HG03039 (cell line): ENCODE data around the gene KLF9.
A peak's percentile ranks its signal among the peaks of the same experiment; 100 is the strongest.
"Not testable (repeated sequence)": the region's sequence is repeated elsewhere in the genome, so short reads cannot be mapped to it uniquely, and the experiment has no call there.

Experiments
- ATAC-seq: cut with Tn5 transposase; IDR thresholded peaks from one replicate; pipeline ENCODE4 v1.9.1; 2021; ENCODE audit warnings: mild to moderate bottlenecking, moderate library complexity; ENCODE audit not compliant: unreplicated experiment

The KLF9 gene

DNA sequence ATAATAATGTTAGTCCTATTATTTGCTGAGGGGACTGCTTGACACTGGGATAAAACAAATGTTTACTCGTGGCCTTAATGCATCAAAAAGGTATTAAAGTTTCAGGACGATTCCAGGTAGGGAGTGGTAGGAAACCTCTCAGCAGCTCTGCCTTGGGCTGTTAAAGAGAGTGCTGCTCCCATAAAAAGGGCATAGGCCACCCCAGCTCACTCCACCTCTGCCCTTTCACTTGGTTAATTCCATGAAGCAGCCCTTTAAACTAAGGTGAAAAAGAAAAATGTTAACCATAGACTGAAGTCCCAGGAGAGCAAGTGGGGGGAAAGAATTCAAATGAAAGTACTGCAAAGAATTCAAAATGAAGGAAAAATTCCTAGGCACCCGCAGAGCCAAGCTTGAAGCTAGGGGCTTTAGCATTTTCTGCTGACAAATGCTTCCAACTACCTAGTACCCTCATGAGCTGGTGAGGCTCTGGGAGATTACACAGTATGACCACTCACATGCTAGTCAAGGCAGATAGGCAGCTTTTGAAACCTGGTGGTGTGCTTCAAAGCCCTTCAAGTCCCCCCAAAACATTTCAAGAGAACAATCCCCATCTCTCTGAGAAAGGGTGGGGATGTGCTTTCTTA, 8.5 kb downstream of the KLF9 start:
- peak; percentile 21 for ATAC-seq

GRCh38 chr9:70404261-70404660, 10.2 kb downstream of the KLF9 start:
- ATAC-seq: no peak

DNA sequence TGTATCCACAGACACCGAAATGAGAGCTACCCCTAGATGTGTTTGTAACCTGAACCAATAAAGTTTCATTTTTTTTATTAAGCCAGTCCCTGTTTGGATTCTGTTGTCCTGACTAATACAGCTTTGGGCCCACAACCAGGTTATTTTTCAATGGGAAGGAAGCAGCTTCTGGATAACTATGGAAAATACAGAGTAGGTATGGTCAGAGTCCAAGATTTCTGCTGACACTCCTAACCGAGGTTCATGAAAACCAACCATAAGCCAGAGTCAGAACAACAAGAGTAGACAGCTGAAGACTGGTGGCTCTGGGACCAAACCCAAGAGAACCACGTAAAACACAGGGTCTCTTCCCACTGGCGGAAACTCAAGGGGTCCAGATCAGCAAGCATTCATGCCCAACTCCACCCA, 10.8 kb downstream of the KLF9 start:
- ATAC-seq: no peak

DNA sequence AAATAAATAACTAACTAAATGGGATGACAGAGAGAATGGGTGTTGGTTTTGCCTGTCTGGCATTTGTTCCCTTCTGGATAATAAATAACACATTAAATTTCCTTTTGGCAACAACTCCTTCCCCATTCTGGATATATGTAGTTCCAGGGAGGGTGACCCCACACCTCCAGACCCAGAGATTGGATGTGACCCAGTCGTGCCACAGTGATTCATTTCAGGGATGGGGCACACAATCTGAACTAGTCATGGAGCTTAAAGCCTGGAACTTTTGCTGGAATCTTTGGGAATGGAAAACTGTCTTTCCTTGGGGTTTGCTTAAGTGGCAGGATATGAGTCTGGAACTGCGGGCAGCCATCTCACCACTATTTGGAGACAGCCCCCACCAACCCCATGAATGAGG, 11.3 kb downstream of the KLF9 start:
- ATAC-seq: no peak

DNA sequence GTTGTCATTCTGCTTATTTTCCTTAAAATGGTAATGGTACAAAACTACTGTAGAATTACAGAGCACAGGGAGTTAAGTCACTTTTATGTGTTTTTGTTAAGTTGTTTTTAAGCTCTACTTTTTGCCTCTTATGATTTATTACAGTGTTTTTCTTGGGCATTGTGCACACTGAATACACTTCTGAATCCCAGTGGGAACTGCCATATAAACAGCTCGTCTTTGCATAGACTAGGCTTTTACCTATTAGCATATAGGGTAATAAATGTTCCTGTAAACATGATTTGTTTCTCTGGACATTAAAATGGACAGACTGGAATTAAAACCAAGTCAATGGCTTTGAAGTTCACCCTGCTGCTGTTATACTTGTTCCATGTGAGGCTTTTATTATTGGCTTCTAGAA, 12.2 kb downstream of the KLF9 start:
- ATAC-seq: no peak

GRCh38 chr9:70401241-70401640, 13.2 kb downstream of the KLF9 start:
- not testable (repeated sequence) for ATAC-seq

GRCh38 chr9:70400107-70400892, 14.2 kb downstream of the KLF9 start:
- ATAC-seq: no peak

GRCh38 chr9:70399141-70399540, 15.3 kb downstream of the KLF9 start:
- no peak for ATAC-seq

DNA sequence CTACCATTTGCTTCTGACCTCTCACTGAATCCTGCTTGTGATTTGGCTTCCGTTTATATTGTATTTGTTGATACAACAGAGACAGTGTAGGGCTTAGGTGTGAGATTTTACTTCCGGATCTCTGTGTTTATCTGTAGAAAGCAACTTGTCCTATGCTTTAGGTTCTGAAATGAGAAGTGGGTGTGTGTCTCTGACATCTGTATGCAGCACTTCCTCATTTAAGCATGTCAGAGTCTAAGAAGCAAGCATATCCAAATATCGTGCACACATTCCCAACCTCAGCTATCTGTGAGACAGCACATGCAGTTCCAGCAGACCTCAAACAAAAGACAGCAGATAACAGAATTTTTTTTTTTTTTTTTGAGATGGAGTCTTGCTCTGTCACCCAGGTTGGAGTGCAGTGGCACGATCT, 16.3 kb downstream of the KLF9 start:
- ATAC-seq: peak; percentile 98

DNA sequence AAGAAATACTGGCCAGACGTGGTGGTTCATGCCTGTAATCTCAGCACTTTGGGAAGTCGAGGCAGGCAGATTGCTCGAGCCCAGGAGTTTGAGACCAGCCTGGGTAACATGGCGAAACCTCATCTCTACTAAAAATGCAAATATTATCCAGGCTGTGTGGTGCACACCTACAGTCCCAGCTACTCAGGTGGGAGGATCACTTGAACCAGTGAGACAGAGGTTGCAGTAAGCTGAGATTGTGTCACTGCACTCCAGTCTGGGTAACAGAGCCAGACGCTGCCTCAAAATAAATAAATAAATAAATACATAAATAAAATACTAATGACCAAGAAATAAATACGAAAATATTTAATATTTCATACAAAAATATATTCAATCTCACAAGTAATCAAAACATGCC, 18.8 kb downstream of the KLF9 start:
- no peak for ATAC-seq

DNA sequence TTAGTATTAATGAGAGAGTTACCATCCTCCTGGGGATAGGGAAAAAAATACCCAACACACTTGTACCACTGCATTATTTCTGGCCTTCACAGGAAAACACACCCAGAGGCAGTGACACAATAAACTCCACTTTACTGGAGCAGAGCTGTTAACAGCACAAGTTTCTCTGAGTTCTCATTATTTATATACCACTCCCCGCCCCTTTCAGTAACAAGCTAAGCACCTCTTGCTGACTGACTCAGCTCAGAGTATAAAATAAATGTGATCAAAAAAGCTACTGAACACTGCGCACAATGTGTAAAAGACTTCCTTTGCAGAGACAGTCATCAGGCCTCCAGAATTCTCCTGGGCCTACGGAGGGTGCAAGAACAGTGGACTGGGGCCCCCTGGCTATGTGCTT, 21.6 kb downstream of the KLF9 start:
- ATAC-seq: no peak

- no peak for ATAC-seq
Observed at GRCh38 chr9:70392189-70392588, 22.3 kb downstream of the KLF9 start.

- ATAC-seq: no peak
Observed at GRCh38 chr9:70390933-70391341, 23.5 kb downstream of the KLF9 start.

DNA sequence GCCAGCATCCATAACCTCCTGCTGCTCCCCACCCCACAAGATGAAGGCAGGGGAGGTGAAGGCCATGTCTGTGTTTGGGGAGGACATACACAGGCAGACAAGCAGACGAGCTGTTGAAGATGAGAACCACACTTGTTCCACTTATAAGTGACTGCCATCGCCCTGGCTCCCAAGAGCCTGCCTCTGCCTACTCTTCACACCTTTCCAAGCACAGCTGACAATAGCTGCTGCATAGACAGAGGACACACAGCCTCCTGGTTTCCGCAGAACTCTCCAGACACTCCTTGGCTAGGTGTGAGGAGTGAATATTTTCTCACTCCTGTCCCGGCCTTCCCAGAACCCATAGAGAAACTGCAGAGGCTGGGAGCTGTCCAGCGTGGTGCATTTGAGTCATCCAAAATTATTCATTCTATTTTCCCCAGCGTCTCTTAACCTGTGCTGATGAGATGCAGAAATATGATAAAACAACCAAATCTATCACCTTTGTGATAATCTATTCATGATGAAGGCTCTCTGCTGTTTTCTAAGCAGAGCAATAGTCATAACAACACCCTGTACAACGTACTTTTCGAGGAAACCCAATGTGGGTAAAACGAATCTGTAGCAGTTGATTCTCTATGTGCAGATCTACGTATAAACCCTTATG, 24.7 kb downstream of the KLF9 start:
- no peak for ATAC-seq

DNA sequence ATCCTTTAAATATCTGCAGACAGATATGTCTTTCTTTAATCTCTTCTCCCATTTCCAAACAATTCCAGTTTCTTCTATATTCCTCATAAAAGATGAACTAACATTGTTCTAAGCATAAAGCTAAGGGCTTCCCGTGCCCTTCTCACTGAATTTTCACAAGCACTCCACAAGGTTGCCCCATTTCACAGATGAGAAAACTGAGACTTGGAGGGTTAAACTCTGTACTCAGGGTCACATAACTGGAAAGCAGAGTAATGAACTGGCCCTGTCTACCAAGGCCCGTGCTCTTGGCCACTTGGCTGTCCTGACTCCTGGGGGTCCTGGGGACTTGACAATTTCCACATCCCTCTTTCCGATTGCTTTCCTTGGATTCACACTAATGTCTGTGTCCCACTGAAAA, 25.3 kb downstream of the KLF9 start:
- ATAC-seq: no peak

DNA sequence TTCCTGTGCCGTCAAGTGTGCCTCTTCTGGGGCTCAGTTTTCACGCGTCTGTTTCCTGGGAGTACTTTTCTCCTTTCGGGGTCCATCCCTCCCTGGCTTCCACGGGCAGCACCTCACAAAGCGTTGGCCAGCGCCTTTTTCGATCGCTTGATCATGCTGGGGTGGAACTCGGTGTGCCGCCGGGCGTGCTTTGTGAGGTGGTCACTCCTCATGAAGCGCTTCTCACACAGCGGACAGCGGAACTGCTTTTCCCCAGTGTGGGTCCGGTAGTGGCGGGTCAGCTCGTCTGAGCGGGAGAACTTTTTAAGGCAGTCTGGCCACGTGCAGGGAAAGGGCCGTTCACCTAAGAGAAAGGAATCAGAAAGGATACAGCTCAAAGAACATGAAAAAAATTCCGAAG, 26.8 kb downstream of the KLF9 start:
- ATAC-seq: no peak

DNA sequence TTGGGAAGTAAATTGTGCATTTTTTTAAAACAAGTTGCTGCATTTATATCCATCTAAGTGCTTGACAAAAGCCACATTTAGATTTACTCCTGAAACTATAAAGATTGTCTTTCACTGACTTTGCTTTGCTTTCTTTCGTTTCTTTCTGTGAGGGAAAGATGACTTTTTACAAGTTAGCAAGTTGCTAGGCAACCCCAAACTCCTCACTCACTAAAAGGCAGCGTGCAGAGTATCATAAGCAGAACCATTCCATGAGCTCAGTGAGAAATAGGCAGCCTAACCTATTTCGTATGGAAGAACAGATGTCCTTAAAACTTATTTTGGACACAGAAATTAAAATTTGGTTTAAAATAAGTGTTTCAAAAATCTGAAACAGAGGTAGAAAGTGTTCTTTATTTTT, 29.0 kb downstream of the KLF9 start:
- no peak for ATAC-seq

DNA sequence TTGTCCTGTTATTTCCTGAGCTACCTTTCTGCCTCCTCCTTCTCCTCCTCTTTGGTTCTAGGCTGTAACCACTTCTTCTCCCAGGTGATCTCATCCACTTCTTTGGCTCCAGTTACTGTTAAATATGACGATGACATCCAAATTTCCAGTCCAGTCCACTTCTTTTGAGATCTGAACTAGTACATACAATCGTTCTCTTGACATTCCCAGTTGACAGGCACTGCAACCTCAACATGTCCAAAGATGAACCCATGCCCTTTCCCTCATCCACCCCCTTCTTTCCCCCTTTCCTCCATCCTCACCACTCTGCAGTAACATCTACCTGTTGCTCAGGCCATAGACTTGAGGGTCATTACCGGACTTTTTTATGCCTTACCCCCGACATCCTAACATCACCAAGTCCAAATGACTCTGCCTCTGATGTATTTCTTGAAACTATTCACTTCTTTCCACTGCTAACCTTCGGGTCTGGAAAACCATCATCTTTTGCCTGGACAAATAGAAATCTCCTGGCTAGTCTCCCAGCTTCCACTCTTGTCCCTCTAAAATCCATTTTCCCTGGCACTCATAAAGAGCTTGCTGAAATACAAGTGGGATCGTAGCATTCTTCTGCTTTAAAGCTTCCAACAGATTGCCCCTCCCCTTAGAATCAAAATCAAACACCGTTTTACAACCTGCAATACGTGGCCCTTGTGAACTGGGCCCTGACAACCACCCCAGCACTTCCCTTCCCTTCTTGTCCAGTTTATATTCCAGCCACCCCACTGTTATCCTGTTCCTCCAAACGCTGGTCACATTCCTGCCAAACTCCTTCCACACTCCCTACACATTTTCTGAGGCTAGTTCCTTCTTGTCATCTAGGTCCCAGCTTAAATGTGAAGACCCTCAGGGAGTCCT, 31.5 kb downstream of the KLF9 start:
- no peak for ATAC-seq

DNA sequence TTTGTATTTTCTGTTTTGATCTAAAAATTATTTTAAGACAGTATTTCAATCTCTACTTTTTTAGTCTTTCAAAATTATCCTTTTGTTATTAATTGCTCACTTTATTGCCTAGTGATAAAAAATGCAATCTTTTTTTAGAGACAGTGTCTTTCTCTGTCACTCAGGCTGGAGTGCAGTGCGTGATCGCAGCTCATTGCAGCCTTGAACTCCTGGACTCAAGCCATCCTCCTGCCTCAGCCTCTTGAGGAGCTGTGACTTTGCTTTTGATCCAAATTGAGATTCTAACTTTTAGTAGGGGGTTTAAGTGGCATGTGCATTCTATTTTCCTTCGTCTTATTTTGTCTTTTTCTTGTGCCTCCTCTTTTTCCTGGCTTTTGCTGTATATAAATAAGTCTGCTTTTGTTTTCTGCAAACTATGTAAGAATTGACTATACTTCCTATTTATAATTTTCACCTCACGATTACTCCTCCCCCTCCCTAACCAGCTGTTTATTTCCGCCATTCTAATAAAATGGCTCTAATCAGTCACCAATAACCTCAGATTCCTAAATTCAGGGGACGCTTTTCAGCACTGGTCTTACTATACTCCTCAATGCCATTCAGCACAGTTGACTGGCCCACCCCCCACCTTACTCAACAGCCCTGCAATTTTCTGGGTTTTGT, 32.3 kb downstream of the KLF9 start:
- no peak for ATAC-seq

DNA sequence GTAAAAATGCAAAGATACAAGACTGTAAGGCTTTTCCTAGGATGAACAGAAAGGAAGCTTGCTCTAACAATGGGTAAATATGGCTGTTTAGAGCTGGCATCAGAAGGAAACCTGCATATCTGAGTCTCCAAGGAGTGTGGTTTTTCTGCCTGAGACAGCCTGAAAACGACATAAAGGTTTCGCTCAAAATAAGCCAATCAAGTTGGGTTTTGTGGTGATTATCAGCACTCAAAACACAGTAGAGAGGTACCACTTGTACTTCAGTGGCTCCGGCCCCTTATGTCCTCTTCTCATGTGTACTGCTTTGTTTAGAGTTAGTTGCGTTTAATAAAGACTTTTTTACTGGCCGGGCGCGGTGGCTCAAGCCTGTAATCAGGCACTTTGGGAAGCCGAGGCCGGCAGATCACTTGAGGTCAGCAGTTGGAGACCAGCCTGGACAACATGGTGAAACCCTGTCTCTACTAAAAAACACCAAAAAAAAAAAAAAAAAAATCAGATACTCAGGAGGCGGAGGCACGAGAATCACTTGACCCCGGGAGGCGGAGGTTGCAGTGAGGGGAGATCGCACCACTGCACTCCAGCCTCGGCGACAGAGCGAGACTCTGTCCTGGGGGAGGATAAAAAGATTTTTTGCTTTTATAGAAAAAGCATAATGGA, 39.4 kb downstream of the KLF9 start:
- ATAC-seq: no peak
